DMS114 treated with DMSO at 0.1 percent for 48 hours (cell line): ENCODE results near the gene OR4Q3.
"Not testable (repeated sequence)": the region's sequence is repeated elsewhere in the genome, so short reads cannot be mapped to it uniquely, and the experiment has no call there.

Experiments used
- DNase-seq: peaks from one replicate; lab custom pipeline; 2025; ENCODE audit not compliant: unreplicated experiment; lab: John Stamatoyannopoulos, UW

The OR4Q3 gene

GRCh38 chr14:19743256-19743655, at the start of gene OR4Q3:
Gene OR4Q3, plus strand, starts transcription at chr14:19743571.
- DNase-seq, result no peak

- no peak for DNase-seq
Measured at GRCh38 chr14:19729359-19729758, 14.0 kb upstream of the OR4Q3 start.

GRCh38 chr14:19729763-19730162, 13.6 kb upstream of the OR4Q3 start:
- DNase-seq, result no peak

- not testable (repeated sequence) for DNase-seq
Measured at GRCh38 chr14:19733893-19734292, 9.5 kb upstream of the OR4Q3 start.

- DNase-seq, result not testable (repeated sequence)
Measured at GRCh38 chr14:19752316-19752715, 8.9 kb downstream of the OR4Q3 start.

- no peak for DNase-seq
Measured at GRCh38 chr14:19754172-19754571, 10.8 kb downstream of the OR4Q3 start.

GRCh38 chr14:19771491-19771890, 28.1 kb downstream of the OR4Q3 start:
- DNase-seq, result not testable (repeated sequence)

- DNase-seq, result no peak
Measured at GRCh38 chr14:19771895-19772430, 28.6 kb downstream of the OR4Q3 start.

GRCh38 chr14:19772454-19772853, 29.1 kb downstream of the OR4Q3 start:
- DNase-seq, result not testable (repeated sequence)

GRCh38 chr14:19773204-19773603, 29.8 kb downstream of the OR4Q3 start, which contains the start of gene OR4M1:
Gene OR4M1, plus strand, starts transcription at chr14:19773504. Its CDS starts 6,819 bp downstream, at chr14:19780323.
- not testable (repeated sequence) for DNase-seq

GRCh38 chr14:19775587-19775986, 32.2 kb downstream of the OR4Q3 start:
- DNase-seq, result no peak

GRCh38 chr14:19785848-19786247, 42.5 kb downstream of the OR4Q3 start:
- DNase-seq, result not testable (repeated sequence)

- DNase-seq, result not testable (repeated sequence)
Measured at GRCh38 chr14:19787318-19787717, 43.9 kb downstream of the OR4Q3 start.

GRCh38 chr14:19788150-19788549, 44.8 kb downstream of the OR4Q3 start:
- DNase-seq, result not testable (repeated sequence)

- not testable (repeated sequence) for DNase-seq
Measured at GRCh38 chr14:19796520-19797108, 53.2 kb downstream of the OR4Q3 start.
